ENCODE measurements around the gene HSBP1L1.

DNA sequence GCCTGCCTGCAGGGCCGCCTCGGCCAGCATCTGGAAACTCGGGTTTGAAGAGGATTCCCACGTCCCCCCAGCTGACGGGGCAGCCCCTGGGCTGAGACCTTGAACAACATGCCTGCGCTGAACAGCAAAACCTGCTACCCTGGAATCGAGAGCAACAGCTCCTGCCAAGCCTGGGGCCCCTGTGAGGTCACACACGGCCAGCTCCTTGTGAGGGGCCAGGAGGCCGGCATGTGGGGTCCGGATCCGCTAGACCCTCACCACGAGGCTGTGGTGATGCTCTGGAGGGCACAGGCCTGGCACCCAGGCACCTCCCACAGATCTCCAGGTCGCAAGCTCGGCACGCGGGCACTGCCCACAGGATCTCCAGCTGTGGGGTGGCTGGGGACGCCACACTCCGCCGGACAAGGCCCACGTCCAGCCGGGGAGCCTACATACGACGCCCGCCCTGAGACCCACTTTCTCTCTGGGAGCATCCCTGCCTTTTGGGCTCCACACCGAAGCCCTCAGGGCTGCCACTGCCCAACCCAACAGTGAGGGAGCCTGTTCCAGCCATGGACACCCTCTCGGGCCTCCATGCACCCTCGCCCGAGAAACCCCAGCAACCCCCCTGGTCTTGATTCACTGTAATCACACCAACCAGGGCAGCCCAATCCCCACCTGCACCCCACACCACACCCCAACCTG, 47.1 kb upstream of the HSBP1L1 start:
- TF ChIP-seq, protein P1, sequence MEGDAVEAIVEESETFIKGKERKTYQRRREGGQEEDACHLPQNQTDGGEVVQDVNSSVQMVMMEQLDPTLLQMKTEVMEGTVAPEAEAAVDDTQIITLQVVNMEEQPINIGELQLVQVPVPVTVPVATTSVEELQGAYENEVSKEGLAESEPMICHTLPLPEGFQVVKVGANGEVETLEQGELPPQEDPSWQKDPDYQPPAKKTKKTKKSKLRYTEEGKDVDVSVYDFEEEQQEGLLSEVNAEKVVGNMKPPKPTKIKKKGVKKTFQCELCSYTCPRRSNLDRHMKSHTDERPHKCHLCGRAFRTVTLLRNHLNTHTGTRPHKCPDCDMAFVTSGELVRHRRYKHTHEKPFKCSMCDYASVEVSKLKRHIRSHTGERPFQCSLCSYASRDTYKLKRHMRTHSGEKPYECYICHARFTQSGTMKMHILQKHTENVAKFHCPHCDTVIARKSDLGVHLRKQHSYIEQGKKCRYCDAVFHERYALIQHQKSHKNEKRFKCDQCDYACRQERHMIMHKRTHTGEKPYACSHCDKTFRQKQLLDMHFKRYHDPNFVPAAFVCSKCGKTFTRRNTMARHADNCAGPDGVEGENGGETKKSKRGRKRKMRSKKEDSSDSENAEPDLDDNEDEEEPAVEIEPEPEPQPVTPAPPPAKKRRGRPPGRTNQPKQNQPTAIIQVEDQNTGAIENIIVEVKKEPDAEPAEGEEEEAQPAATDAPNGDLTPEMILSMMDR (IDR thresholded peaks at IDR 0.05): no peak
- TF ChIP-seq POLR2A (IDR thresholded peaks at IDR 0.05): no peak
- no peak for TF ChIP-seq POLR2AphosphoS5 (IDR thresholded peaks at IDR 0.05)

Measured in breast epithelium (tissue), 3 donors.